Neural cell (in vitro differentiated cells): ENCODE data around the gene MARVELD3. TPM values are rescaled to one million over a fixed set of nuclear protein-coding genes. Genes with fewer than 3 reads are reported as not detected.
"Not testable (repeated sequence)": the region's sequence is repeated elsewhere in the genome, so short reads cannot be mapped to it uniquely, and the experiment has no call there.

ENCODE experiments used
- H2AFZ ChIP-seq: fragments of 200-600, 300-800 bp; sonication (generic), shearing (Covaris generic); 2 replicates; pipeline ENCODE4 v1.6.0; 2014; ENCODE audit warnings: low read depth, mild to moderate bottlenecking, antibody characterized with exemption, low read length, moderate library complexity
- H3F3A ChIP-seq: fragments of 200-600 bp; shearing (Covaris generic); 2 replicates; pipeline ENCODE4 v1.6.1; 2016; ENCODE audit warnings: mild to moderate bottlenecking, moderate library complexity, mixed read lengths, antibody characterized with exemption, low read length; ENCODE audit not compliant: insufficient read depth, poor library complexity, severe bottlenecking
- H3K27ac ChIP-seq: fragments of 200-600, 300-800 bp; sonication (generic), shearing (Covaris generic); 2 replicates; pipeline ENCODE4 v1.5.1; 2014; ENCODE audit warnings: mild to moderate bottlenecking, low read length, moderate library complexity
- H3K27me3 ChIP-seq: fragments of 300-800, 200-600 bp; sonication (generic), shearing (Covaris generic); 2 replicates; pipeline ENCODE4 v1.6.0; 2014; ENCODE audit warnings: mild to moderate bottlenecking, low read depth, low read length, moderate library complexity; ENCODE audit not compliant: insufficient read depth
- H3K36me3 ChIP-seq: fragments of 300-800, 200-600 bp; sonication (generic), shearing (Covaris generic); 2 replicates; pipeline ENCODE4 v1.5.1; 2014; ENCODE audit warnings: mild to moderate bottlenecking, antibody characterized with exemption, low read length, moderate library complexity; ENCODE audit not compliant: insufficient read depth
- H3K4me2 ChIP-seq: fragments of 300-800, 200-600 bp; sonication (generic), shearing (Covaris generic); 2 replicates; pipeline ENCODE4 v1.6.0; 2014; ENCODE audit warnings: mild to moderate bottlenecking, low read length
- H3K4me3 ChIP-seq: fragments of 300-800, 200-600 bp; sonication (generic), shearing (Covaris generic); 2 replicates; pipeline ENCODE4 v1.5.1; 2014; ENCODE audit warnings: mild to moderate bottlenecking, low read length, moderate library complexity
- H3K79me2 ChIP-seq: fragments of 200-600 bp; shearing (Covaris generic); replicated peaks from 2 replicates; pipeline ENCODE4 v1.6.0; 2014; ENCODE audit warnings: mild to moderate bottlenecking, low read length, moderate library complexity; ENCODE audit not compliant: insufficient read depth
- H3K9ac ChIP-seq: fragments of 300-800, 200-600 bp; sonication (generic), shearing (Covaris generic); 2 replicates; pipeline ENCODE4 v1.6.1; 2016; ENCODE audit warnings: mild to moderate bottlenecking, low read length, mixed read lengths
- H3K9me2 ChIP-seq: fragments of 200-600 bp; shearing (Covaris generic); 2 replicates; pipeline ENCODE4 v1.6.1; 2016; ENCODE audit warnings: mild to moderate bottlenecking, low read length, mixed read lengths; ENCODE audit not compliant: insufficient read depth
- H3K9me3 ChIP-seq: fragments of 200-600, 300-800 bp; sonication (generic), shearing (Covaris generic); 2 replicates; pipeline ENCODE4 v1.6.1; 2016; ENCODE audit warnings: mild to moderate bottlenecking, mixed run types, low read length, moderate library complexity, mixed read lengths
- H4K20me1 ChIP-seq: fragments of 200-600 bp; shearing (Covaris generic); 2 replicates; pipeline ENCODE4 v1.6.1; 2016; ENCODE audit warnings: mild to moderate bottlenecking, mixed run types; ENCODE audit not compliant: insufficient read depth
- EP300 ChIP-seq: fragments of 450-650 bp; conservative IDR thresholded peaks from 2 replicates; pipeline ENCODE4 v1.6.1; 2014; ENCODE audit warnings: antibody characterized with exemption, mild to moderate bottlenecking, moderate library complexity; ENCODE audit not compliant: poor library complexity, severe bottlenecking
- EZH2 ChIP-seq: fragments of 200-600, 300-800 bp; shearing (Covaris generic), sonication (generic); IDR thresholded peaks from 2 replicates; pipeline ENCODE4 v1.6.1; 2014; ENCODE audit warnings: antibody characterized with exemption, low read length, borderline replicate concordance, mild to moderate bottlenecking; ENCODE audit not compliant: insufficient read depth, poor library complexity, severe bottlenecking
- MXI1 ChIP-seq: fragments of 450-650 bp; conservative IDR thresholded peaks from 2 replicates; pipeline ENCODE4 v1.6.1; 2014; ENCODE audit warnings: antibody characterized with exemption, mild to moderate bottlenecking; ENCODE audit not compliant: poor library complexity, severe bottlenecking
- POLR2AphosphoS5 ChIP-seq: IDR thresholded peaks from 2 replicates; pipeline ENCODE4 v1.6.1; 2012
- SMC3 ChIP-seq: fragments of 450-650 bp; conservative IDR thresholded peaks from 2 replicates; pipeline ENCODE4 v1.6.1; 2014; ENCODE audit warnings: antibody characterized with exemption, mild to moderate bottlenecking, moderate library complexity; ENCODE audit not compliant: poor library complexity
- polyA plus RNA-seq: library from polyadenylated mRNA; depleted of rRNA; stranded (reverse); fragments of >200 nt; gene quantifications from 2 replicates; pipeline ENCODE4 v1.2.3, GENCODE V29; 2014
- TF ChIP-seq, protein P1 (sequence below): IDR thresholded peaks from 2 replicates; pipeline ENCODE4 v1.6.1; 2012; ENCODE audit warnings: borderline replicate concordance
- TF ChIP-seq, protein P2 (sequence below): fragments of 450-650 bp; IDR thresholded peaks from 2 replicates; pipeline ENCODE4 v1.5.1; 2014; ENCODE audit warnings: antibody characterized with exemption, mild to moderate bottlenecking, moderate library complexity; ENCODE audit not compliant: poor library complexity, severe bottlenecking

The MARVELD3 gene
- polyA plus RNA-seq, 1 donor from 2014 or later = not detected

DNA sequence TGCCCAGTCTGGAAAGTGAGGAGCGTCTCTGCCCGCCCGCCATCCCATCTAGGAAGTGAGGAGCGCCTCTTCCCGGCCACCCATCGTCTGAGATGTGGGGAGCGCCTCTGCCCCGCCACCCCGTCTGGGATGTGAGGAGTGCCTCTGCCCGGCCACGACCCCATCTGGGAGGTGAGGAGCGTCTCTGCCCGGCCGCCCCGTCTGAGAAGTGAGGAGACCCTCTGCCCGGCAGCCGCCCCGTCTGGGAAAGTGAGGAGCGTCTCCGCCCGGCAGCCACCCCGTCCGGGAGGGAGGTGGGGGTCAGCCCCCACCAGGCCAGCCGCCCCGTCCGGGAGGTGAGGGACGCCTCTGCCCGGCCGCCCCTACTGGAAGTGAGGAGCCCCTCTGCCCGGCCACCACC is 36.6 kb upstream of the MARVELD3 start:
- H3K79me2 ChIP-seq, H3K36me3 ChIP-seq, H3F3A ChIP-seq, H3K27ac ChIP-seq, H4K20me1 ChIP-seq, H2AFZ ChIP-seq, H3K4me2 ChIP-seq, H3K9me3 ChIP-seq, H3K9me2 ChIP-seq, H3K4me3 ChIP-seq, H3K27me3 ChIP-seq, H3K9ac ChIP-seq: not testable (repeated sequence)

DNA sequence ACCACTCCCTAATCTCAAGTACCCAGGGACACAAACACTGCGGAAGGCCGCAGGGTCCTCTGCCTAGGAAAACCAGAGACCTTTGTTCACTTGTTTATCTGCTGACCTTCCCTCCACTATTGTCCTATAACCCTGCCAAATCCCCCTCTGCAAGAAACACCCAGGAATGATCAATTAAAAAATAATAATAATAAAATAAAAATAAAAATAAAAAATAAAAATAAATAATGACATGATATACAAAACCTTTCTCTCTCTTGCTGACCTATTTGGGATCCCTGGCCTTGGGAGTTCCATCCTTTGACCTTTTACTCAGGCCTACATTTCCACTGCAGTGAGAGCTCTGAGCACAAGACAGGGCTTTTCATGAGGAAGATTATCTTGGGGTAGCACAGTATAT is 35.9 kb upstream of the MARVELD3 start:
- H3K79me2 ChIP-seq, H3K4me2 ChIP-seq, H3K36me3 ChIP-seq, H4K20me1 ChIP-seq, H2AFZ ChIP-seq, H3K4me3 ChIP-seq, H3K27me3 ChIP-seq, H3K9me2 ChIP-seq, H3K27ac ChIP-seq, H3F3A ChIP-seq, H3K9ac ChIP-seq, H3K9me3 ChIP-seq: not testable (repeated sequence)

DNA sequence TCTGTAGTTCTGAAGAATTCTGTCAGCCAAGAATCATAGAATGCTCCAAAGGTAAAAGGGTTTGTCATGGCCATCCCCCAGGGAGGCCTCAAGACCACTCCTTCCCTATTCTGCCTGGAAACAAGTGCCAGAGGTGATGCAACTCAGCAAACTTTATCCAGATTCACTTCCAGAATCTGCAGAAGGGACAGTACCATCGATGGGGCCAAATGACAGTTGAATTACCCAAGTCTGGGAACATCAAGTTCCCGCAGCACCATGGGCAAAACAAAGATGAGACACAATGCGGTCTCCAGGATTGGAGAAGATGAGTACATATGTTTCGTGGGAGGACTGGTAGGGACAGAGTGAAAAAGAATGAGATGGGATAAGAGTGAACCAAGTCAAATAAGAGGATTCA is 35.4 kb upstream of the MARVELD3 start:
- Histone ChIP-seq H2AFZ (no peak overlapping the region), H3F3A (no peaks in the 10 kb centered on the region), H3K27ac (no peak overlapping the region), H3K36me3 (no peaks in the 10 kb centered on the region), H4K20me1 (no peaks in the 10 kb centered on the region), H3K9ac (no peak overlapping the region), H3K4me2 (no peak overlapping the region), H3K4me3 (no peak overlapping the region), H3K79me2 (no peaks in the 10 kb centered on the region), H3K9me3 (no peaks in the 10 kb centered on the region), H3K27me3 (no peaks in the 10 kb centered on the region), H3K9me2 (no peaks in the 10 kb centered on the region)
- no peak for TF ChIP-seq EZH2
- TF ChIP-seq, protein P1, sequence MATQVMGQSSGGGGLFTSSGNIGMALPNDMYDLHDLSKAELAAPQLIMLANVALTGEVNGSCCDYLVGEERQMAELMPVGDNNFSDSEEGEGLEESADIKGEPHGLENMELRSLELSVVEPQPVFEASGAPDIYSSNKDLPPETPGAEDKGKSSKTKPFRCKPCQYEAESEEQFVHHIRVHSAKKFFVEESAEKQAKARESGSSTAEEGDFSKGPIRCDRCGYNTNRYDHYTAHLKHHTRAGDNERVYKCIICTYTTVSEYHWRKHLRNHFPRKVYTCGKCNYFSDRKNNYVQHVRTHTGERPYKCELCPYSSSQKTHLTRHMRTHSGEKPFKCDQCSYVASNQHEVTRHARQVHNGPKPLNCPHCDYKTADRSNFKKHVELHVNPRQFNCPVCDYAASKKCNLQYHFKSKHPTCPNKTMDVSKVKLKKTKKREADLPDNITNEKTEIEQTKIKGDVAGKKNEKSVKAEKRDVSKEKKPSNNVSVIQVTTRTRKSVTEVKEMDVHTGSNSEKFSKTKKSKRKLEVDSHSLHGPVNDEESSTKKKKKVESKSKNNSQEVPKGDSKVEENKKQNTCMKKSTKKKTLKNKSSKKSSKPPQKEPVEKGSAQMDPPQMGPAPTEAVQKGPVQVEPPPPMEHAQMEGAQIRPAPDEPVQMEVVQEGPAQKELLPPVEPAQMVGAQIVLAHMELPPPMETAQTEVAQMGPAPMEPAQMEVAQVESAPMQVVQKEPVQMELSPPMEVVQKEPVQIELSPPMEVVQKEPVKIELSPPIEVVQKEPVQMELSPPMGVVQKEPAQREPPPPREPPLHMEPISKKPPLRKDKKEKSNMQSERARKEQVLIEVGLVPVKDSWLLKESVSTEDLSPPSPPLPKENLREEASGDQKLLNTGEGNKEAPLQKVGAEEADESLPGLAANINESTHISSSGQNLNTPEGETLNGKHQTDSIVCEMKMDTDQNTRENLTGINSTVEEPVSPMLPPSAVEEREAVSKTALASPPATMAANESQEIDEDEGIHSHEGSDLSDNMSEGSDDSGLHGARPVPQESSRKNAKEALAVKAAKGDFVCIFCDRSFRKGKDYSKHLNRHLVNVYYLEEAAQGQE = no peak
- no peak for TF ChIP-seq MXI1
- TF ChIP-seq EP300 = no peak
- TF ChIP-seq SMC3 = no peak
- TF ChIP-seq, protein P2, sequence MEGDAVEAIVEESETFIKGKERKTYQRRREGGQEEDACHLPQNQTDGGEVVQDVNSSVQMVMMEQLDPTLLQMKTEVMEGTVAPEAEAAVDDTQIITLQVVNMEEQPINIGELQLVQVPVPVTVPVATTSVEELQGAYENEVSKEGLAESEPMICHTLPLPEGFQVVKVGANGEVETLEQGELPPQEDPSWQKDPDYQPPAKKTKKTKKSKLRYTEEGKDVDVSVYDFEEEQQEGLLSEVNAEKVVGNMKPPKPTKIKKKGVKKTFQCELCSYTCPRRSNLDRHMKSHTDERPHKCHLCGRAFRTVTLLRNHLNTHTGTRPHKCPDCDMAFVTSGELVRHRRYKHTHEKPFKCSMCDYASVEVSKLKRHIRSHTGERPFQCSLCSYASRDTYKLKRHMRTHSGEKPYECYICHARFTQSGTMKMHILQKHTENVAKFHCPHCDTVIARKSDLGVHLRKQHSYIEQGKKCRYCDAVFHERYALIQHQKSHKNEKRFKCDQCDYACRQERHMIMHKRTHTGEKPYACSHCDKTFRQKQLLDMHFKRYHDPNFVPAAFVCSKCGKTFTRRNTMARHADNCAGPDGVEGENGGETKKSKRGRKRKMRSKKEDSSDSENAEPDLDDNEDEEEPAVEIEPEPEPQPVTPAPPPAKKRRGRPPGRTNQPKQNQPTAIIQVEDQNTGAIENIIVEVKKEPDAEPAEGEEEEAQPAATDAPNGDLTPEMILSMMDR = no peak
- TF ChIP-seq POLR2AphosphoS5 = no peak
